ENCODE measurements around the gene ERN2. TPM values are rescaled to one million over a fixed set of nuclear protein-coding genes. Genes with fewer than 3 reads are reported as not detected.
A peak's percentile ranks its signal among the peaks of the same experiment; 100 is the strongest.

ERN2 gene
- total RNA-seq, 1 experiment from 2014 or later: 1.8 TPM

- no peak for DNase-seq (ENCODE audit: low spot score)
- TF ChIP-seq MAX (CRISPR knock-in tag; IDR thresholded peaks at IDR 0.05) (no peak), ZNF425 (CRISPR knock-in tag; conservative IDR thresholded peaks at IDR 0.05) (no peak), E2F5 (CRISPR knock-in tag; IDR thresholded peaks at IDR 0.05) (no peak), CREM (CRISPR knock-in tag; IDR thresholded peaks at IDR 0.05) (no peak), IRF2 (CRISPR knock-in tag; IDR thresholded peaks at IDR 0.05; ENCODE audit: borderline replicate concordance, low read depth) (no peak), SP1 (CRISPR knock-in tag; conservative IDR thresholded peaks at IDR 0.05) (no peak), ZNF263 (CRISPR knock-in tag; IDR thresholded peaks at IDR 0.05; ENCODE audit: low read depth) (no peak)
- ChIA-PET POLR2A (interaction anchor here (0.6 to 1.3 kb wide), 2 partner anchors 11 to 133 kb away, joined by 3 to 4 read pairs; no protein-coding TSS in a partner anchor), CTCF (no interaction called here)
- peak overlapping the region; percentile 23; the same call in 1 of the 2 replicates for H3K27ac Mint-ChIP-seq
- no peaks in the 10 kb centered on the region for H3K9me3 Mint-ChIP-seq
- H3K27me3 Mint-ChIP-seq (ENCODE audit: low read depth): no peaks in the 10 kb centered on the region
- H3K4me1 Mint-ChIP-seq: peaks cover 17% of the 10 kb centered on the region
- ATAC-seq: no peak
- no peak overlapping the region for H3K4me3 Mint-ChIP-seq
- peaks cover 79% of the 10 kb centered on the region for H3K36me3 Mint-ChIP-seq
Observed at GRCh38 chr16:23683487-23683886, 29.5 kb downstream of the ERN2 start.

DNA sequence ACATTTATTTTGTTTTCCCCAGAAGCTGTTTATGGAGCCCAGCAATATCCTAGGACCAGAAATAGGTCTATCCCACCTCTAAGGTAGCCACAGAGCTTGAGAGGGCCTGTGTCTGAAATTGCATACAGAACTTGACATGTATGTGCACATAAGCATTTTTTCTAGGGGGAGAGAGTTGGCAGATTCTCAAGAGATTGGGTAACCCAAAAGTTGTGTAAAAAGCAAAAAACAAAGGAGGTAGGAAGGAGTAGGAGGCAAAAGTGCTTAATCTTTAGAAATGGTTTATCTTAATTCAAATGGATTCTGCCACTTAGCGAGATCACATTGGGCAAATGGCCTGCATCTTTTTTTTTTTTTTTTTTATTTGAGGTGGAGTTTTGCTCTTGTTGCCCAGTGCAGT is 30.8 kb downstream of the ERN2 start:
- DNase-seq (ENCODE audit: low spot score) (no peak), ATAC-seq (no peak)
- H3K4me1 Mint-ChIP-seq: peaks cover 20% of the 10 kb centered on the region
- H3K36me3 Mint-ChIP-seq: peaks cover 66% of the 10 kb centered on the region
- H3K9me3 Mint-ChIP-seq: no peaks in the 10 kb centered on the region
- TF ChIP-seq ARID4B (CRISPR knock-in tag; IDR thresholded peaks at IDR 0.05; ENCODE audit: borderline replicate concordance): no peak
- TF ChIP-seq, protein P1, sequence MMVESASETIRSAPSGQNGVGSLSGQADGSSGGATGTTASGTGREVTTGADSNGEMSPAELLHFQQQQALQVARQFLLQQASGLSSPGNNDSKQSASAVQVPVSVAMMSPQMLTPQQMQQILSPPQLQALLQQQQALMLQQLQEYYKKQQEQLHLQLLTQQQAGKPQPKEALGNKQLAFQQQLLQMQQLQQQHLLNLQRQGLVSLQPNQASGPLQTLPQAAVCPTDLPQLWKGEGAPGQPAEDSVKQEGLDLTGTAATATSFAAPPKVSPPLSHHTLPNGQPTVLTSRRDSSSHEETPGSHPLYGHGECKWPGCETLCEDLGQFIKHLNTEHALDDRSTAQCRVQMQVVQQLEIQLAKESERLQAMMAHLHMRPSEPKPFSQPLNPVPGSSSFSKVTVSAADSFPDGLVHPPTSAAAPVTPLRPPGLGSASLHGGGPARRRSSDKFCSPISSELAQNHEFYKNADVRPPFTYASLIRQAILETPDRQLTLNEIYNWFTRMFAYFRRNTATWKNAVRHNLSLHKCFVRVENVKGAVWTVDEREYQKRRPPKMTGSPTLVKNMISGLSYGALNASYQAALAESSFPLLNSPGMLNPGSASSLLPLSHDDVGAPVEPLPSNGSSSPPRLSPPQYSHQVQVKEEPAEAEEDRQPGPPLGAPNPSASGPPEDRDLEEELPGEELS (CRISPR knock-in tag; IDR thresholded peaks at IDR 0.05): no peak
- no peak for TF ChIP-seq FOXK1 (CRISPR knock-in tag; IDR thresholded peaks at IDR 0.05)
- TF ChIP-seq GABPB1 (CRISPR knock-in tag; IDR thresholded peaks at IDR 0.05): no peak
- TF ChIP-seq, protein P2, sequence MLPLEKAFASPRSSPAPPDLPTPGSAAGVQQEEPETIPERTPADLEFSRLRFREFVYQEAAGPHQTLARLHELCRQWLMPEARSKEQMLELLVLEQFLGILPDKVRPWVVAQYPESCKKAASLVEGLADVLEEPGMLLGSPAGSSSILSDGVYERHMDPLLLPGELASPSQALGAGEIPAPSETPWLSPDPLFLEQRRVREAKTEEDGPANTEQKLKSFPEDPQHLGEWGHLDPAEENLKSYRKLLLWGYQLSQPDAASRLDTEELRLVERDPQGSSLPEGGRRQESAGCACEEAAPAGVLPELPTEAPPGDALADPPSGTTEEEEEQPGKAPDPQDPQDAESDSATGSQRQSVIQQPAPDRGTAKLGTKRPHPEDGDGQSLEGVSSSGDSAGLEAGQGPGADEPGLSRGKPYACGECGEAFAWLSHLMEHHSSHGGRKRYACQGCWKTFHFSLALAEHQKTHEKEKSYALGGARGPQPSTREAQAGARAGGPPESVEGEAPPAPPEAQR (CRISPR knock-in tag; IDR thresholded peaks at IDR 0.05): no peak
- TF ChIP-seq, protein P3, sequence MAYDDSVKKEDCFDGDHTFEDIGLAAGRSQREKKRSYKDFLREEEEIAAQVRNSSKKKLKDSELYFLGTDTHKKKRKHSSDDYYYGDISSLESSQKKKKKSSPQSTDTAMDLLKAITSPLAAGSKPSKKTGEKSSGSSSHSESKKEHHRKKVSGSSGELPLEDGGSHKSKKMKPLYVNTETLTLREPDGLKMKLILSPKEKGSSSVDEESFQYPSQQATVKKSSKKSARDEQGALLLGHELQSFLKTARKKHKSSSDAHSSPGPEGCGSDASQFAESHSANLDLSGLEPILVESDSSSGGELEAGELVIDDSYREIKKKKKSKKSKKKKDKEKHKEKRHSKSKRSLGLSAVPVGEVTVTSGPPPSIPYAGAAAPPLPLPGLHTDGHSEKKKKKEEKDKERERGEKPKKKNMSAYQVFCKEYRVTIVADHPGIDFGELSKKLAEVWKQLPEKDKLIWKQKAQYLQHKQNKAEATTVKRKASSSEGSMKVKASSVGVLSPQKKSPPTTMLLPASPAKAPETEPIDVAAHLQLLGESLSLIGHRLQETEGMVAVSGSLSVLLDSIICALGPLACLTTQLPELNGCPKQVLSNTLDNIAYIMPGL (CRISPR knock-in tag; IDR thresholded peaks at IDR 0.05): no peak
- no peak for TF ChIP-seq HMGA2 (CRISPR knock-in tag; IDR thresholded peaks at IDR 0.05)
- TF ChIP-seq, protein P4, sequence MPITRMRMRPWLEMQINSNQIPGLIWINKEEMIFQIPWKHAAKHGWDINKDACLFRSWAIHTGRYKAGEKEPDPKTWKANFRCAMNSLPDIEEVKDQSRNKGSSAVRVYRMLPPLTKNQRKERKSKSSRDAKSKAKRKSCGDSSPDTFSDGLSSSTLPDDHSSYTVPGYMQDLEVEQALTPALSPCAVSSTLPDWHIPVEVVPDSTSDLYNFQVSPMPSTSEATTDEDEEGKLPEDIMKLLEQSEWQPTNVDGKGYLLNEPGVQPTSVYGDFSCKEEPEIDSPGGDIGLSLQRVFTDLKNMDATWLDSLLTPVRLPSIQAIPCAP (CRISPR knock-in tag; IDR thresholded peaks at IDR 0.05): no peak
- TF ChIP-seq IRF2 (CRISPR knock-in tag; IDR thresholded peaks at IDR 0.05; ENCODE audit: borderline replicate concordance, low read depth): no peak
- no peak for TF ChIP-seq ZNF423 (CRISPR knock-in tag; IDR thresholded peaks at IDR 0.05)
- no peak for TF ChIP-seq ATF1 (CRISPR knock-in tag; IDR thresholded peaks at IDR 0.05)
- H3K27ac Mint-ChIP-seq: no peak overlapping the region
- ChIA-PET POLR2A (interaction anchor here (1.1 kb wide), 1 partner anchor 45 kb away, joined by 3 read pairs; no protein-coding TSS in a partner anchor), CTCF (no interaction called here)
- H3K4me3 Mint-ChIP-seq: no peak overlapping the region
- no peaks in the 10 kb centered on the region for H3K27me3 Mint-ChIP-seq (ENCODE audit: low read depth)

All from WTC11 (cell line).